GM23338 (cell line): ENCODE data around the gene PDE10A. TPM values are rescaled to one million over a fixed set of nuclear protein-coding genes. Genes with fewer than 3 reads are reported as not detected.

Source experiments
- ATAC-seq: fragments of 200-7000 bp; cut with Tn5 transposase; 3 replicates; pipeline ENCODE4 v1.9.1; 2020
- DNase-seq: peaks from one replicate; pipeline ENCODE4 v3.0.0-alpha.2; 2015; ENCODE audit warnings: low spot score
- H2AFZ ChIP-seq: fragments of 200-600 bp; sonication (generic); 2 replicates; pipeline ENCODE4 v1.8.0; 2016; ENCODE audit warnings: antibody characterized with exemption, mild to moderate bottlenecking, moderate library complexity
- H3F3A ChIP-seq: fragments of 200-600 bp; sonication (generic); replicated peaks from 2 replicates; pipeline ENCODE4 v1.8.0; 2017; ENCODE audit warnings: antibody characterized with exemption, mixed run types, low read depth
- H3K27ac ChIP-seq: fragments of 200-600 bp; sonication (generic); 2 replicates; pipeline ENCODE4 v1.6.1; 2016; ENCODE audit warnings: low read depth
- H3K27me3 ChIP-seq: fragments of 200-600 bp; sonication (generic); 2 replicates; pipeline ENCODE4 v1.8.0; 2016; ENCODE audit warnings: mild to moderate bottlenecking, mixed run types, moderate library complexity; ENCODE audit not compliant: insufficient read depth
- H3K36me3 ChIP-seq: fragments of 200-600 bp; sonication (generic); 2 replicates; pipeline ENCODE4 v1.8.0; 2016; ENCODE audit warnings: mild to moderate bottlenecking; ENCODE audit not compliant: insufficient read depth
- H3K4me1 ChIP-seq: fragments of 200-600 bp; sonication (generic); 2 replicates; pipeline ENCODE4 v1.8.0; 2016; ENCODE audit warnings: mild to moderate bottlenecking, moderate library complexity; ENCODE audit not compliant: insufficient read depth
- H3K4me2 ChIP-seq: fragments of 200-600 bp; sonication (generic); 2 replicates; pipeline ENCODE4 v1.7.1; 2017; ENCODE audit warnings: mixed run types
- H3K4me3 ChIP-seq: fragments of 200-600 bp; sonication (generic); 2 replicates; pipeline ENCODE4 v1.6.1; 2016; ENCODE audit warnings: mixed run types
- H3K79me2 ChIP-seq: fragments of 200-600 bp; sonication (generic); replicated peaks from 2 replicates; pipeline ENCODE4 v1.8.0; 2017; ENCODE audit warnings: mild to moderate bottlenecking; ENCODE audit not compliant: insufficient read depth
- H3K9me2 ChIP-seq: fragments of 200-600 bp; sonication (generic); 2 replicates; pipeline ENCODE4 v1.8.0; 2017; ENCODE audit not compliant: insufficient read depth
- H4K20me1 ChIP-seq: fragments of 200-600 bp; sonication (generic); replicated peaks from 2 replicates; pipeline ENCODE4 v1.8.0; 2017; ENCODE audit warnings: mild to moderate bottlenecking; ENCODE audit not compliant: insufficient read depth
- H3K27ac Mint-ChIP-seq: 2 replicates; pipeline ENCODE4 v1.8.0; 2020; ENCODE audit warnings: inconsistent platforms, mild to moderate bottlenecking, moderate library complexity, mixed read lengths
- H3K27me3 Mint-ChIP-seq: 3 replicates; pipeline ENCODE4 v1.8.0; 2022; ENCODE audit warnings: low read depth, mild to moderate bottlenecking, moderate library complexity, mixed read lengths, inconsistent platforms; ENCODE audit not compliant: insufficient read depth, poor library complexity
- H3K36me3 Mint-ChIP-seq: 3 replicates; pipeline ENCODE4 v1.8.0; 2021; ENCODE audit warnings: low read depth, mild to moderate bottlenecking, inconsistent platforms, moderate library complexity, mixed read lengths
- H3K4me1 Mint-ChIP-seq: 3 replicates; pipeline ENCODE4 v1.8.0; 2020; ENCODE audit warnings: mild to moderate bottlenecking, inconsistent platforms, mixed read lengths
- H3K4me3 Mint-ChIP-seq: 3 replicates; pipeline ENCODE4 v1.8.0; 2021; ENCODE audit warnings: moderate library complexity, mild to moderate bottlenecking, inconsistent platforms, mixed read lengths
- H3K9me3 Mint-ChIP-seq: 3 replicates; pipeline ENCODE4 v1.8.0; 2020; ENCODE audit warnings: moderate library complexity, mild to moderate bottlenecking, inconsistent platforms, mixed read lengths
- CREB1 ChIP-seq: fragments of 250-450 bp; sonication (Bioruptor Pico); IDR thresholded peaks from 2 replicates; pipeline ENCODE4 v1.5.0; 2020; ENCODE audit warnings: low read depth, mild to moderate bottlenecking, moderate library complexity
- CTCF ChIP-seq, 2 experiments: fragments of 200-600 bp in 1 of 2; sonication (generic) in 1 of 2; conservative IDR thresholded peaks; 2 replicates each; pipeline versions ENCODE4 v1.5.1 to v1.6.1; 2016 to 2017; ENCODE audit warnings: antibody characterized with exemption in 2 of 2, low read depth in 2 of 2, mild to moderate bottlenecking in 2 of 2, moderate library complexity in 1 of 2
- EZH2 ChIP-seq: fragments of 200-600 bp; sonication (generic); IDR thresholded peaks from one replicate; pipeline ENCODE4 v1.8.0; 2017; ENCODE audit warnings: antibody characterized with exemption, mild to moderate bottlenecking, low read depth; ENCODE audit not compliant: unreplicated experiment
- EZH2phosphoT487 ChIP-seq: fragments of 200-600 bp; sonication (generic); IDR thresholded peaks from one replicate; pipeline ENCODE4 v1.8.1; 2018; ENCODE audit warnings: antibody characterized with exemption; ENCODE audit not compliant: unreplicated experiment
- JUNB ChIP-seq: IDR thresholded peaks from one replicate; pipeline ENCODE4 v1.6.1; 2016; ENCODE audit warnings: antibody characterized with exemption; ENCODE audit not compliant: unreplicated experiment
- NANOG ChIP-seq: IDR thresholded peaks from 2 replicates; pipeline ENCODE4 v1.6.1; 2016; ENCODE audit warnings: antibody characterized with exemption, borderline replicate concordance
- POLR2AphosphoS5 ChIP-seq: IDR thresholded peaks from 2 replicates; pipeline ENCODE4 v1.6.1; 2016; ENCODE audit warnings: antibody characterized with exemption, low read depth
- REST ChIP-seq: IDR thresholded peaks from one replicate; pipeline ENCODE4 v1.6.1; 2018; ENCODE audit warnings: antibody characterized with exemption; ENCODE audit not compliant: unreplicated experiment
- STAT1 ChIP-seq: IDR thresholded peaks from one replicate; pipeline ENCODE4 v1.6.1; 2016; ENCODE audit warnings: antibody characterized with exemption; ENCODE audit not compliant: unreplicated experiment
- ZNF114 ChIP-seq: fragments of 250-450 bp; sonication (Bioruptor Pico); IDR thresholded peaks from 2 replicates; pipeline ENCODE4 v1.5.0; 2020; ENCODE audit warnings: mild to moderate bottlenecking, moderate library complexity
- ZNF331 ChIP-seq: fragments of 250-450 bp; sonication (Bioruptor Pico); IDR thresholded peaks from 2 replicates; pipeline ENCODE4 v1.5.0; 2020; ENCODE audit warnings: low read depth, mild to moderate bottlenecking, moderate library complexity
- polyA plus RNA-seq: library from polyadenylated mRNA; unstranded; fragments of >200 nt; fragmentation: Nextera tagmentation; extraction: Ambion mirVana; gene quantifications from 2 replicates; pipeline ENCODE4 v1.2.1, GENCODE V29; 2016
- total RNA-seq: library from RNA; depleted of rRNA; stranded (reverse); fragments of >200 nt; shearing (Covaris generic); gene quantifications from 2 replicates; pipeline ENCODE4 v1.2.3, GENCODE V29; 2014
- TF ChIP-seq, protein P1 (sequence below): IDR thresholded peaks from 2 replicates; pipeline ENCODE4 v1.6.1; 2016; ENCODE audit warnings: antibody characterized with exemption
- TF ChIP-seq, protein P2 (sequence below): fragments of 250-450 bp; sonication (Bioruptor Pico); IDR thresholded peaks from 2 replicates; pipeline ENCODE4 v1.5.0; 2020; ENCODE audit warnings: mild to moderate bottlenecking, moderate library complexity

PDE10A gene
- total and polyA plus RNA-seq, 2 experiments from 2014 or later, result 0.50 to 3.9 TPM

DNA sequence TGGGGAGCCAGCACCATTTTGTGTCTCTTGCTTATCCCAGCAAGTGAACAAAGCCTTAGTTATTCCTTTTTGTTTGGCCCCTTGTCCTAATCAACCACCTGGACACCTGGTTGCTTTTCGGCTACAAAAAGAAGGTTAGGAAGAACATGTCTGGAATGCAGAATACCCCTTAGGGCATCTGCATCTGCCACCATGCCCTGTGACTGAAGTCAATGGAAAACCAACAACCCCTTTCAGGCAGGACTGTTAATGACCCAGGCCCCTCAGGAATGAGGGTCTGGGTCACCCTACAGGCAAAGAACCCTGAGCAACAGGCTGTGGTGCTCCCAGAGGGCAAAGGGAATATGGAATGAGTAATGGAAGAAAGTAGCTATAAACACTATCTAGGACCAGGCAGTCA lies 78.5 kb downstream of the PDE10A start:
- Histone ChIP-seq H3F3A (no peaks in the 10 kb centered on the region), H3K4me3 (no peak overlapping the region), H3K4me1 (no peaks in the 10 kb centered on the region), H3K9me2 (no peaks in the 10 kb centered on the region), H3K36me3 (no peaks in the 10 kb centered on the region), H3K27me3 (no peaks in the 10 kb centered on the region), H2AFZ (no peak overlapping the region), H4K20me1 (no peaks in the 10 kb centered on the region), H3K27ac (no peak overlapping the region), H3K4me2 (no peak overlapping the region), H3K79me2 (no peaks in the 10 kb centered on the region)
- H3K27ac Mint-ChIP-seq, result no peak overlapping the region
- 0 out of 3 replicates have a peak, but pooled peaks cover 5% of the 10 kb centered on the region for H3K36me3 Mint-ChIP-seq
- DNase-seq (no peak), ATAC-seq (no peak)
- TF ChIP-seq CREB1 (CRISPR knock-in tag) (no peak), ZNF331 (CRISPR knock-in tag) (no peak), EZH2phosphoT487 (no peak), CTCF (conservative IDR thresholded peaks at IDR 0.05; ENCODE audit: low read depth in 2 of 2) (no peak), STAT1 (no peak), JUNB (no peak), ZNF114 (CRISPR knock-in tag) (no peak), NANOG (no peak), EZH2 (no peak), POLR2AphosphoS5 (no peak), REST (no peak)
- TF ChIP-seq, protein P1, sequence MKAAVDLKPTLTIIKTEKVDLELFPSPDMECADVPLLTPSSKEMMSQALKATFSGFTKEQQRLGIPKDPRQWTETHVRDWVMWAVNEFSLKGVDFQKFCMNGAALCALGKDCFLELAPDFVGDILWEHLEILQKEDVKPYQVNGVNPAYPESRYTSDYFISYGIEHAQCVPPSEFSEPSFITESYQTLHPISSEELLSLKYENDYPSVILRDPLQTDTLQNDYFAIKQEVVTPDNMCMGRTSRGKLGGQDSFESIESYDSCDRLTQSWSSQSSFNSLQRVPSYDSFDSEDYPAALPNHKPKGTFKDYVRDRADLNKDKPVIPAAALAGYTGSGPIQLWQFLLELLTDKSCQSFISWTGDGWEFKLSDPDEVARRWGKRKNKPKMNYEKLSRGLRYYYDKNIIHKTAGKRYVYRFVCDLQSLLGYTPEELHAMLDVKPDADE, result no peak
- TF ChIP-seq, protein P2, sequence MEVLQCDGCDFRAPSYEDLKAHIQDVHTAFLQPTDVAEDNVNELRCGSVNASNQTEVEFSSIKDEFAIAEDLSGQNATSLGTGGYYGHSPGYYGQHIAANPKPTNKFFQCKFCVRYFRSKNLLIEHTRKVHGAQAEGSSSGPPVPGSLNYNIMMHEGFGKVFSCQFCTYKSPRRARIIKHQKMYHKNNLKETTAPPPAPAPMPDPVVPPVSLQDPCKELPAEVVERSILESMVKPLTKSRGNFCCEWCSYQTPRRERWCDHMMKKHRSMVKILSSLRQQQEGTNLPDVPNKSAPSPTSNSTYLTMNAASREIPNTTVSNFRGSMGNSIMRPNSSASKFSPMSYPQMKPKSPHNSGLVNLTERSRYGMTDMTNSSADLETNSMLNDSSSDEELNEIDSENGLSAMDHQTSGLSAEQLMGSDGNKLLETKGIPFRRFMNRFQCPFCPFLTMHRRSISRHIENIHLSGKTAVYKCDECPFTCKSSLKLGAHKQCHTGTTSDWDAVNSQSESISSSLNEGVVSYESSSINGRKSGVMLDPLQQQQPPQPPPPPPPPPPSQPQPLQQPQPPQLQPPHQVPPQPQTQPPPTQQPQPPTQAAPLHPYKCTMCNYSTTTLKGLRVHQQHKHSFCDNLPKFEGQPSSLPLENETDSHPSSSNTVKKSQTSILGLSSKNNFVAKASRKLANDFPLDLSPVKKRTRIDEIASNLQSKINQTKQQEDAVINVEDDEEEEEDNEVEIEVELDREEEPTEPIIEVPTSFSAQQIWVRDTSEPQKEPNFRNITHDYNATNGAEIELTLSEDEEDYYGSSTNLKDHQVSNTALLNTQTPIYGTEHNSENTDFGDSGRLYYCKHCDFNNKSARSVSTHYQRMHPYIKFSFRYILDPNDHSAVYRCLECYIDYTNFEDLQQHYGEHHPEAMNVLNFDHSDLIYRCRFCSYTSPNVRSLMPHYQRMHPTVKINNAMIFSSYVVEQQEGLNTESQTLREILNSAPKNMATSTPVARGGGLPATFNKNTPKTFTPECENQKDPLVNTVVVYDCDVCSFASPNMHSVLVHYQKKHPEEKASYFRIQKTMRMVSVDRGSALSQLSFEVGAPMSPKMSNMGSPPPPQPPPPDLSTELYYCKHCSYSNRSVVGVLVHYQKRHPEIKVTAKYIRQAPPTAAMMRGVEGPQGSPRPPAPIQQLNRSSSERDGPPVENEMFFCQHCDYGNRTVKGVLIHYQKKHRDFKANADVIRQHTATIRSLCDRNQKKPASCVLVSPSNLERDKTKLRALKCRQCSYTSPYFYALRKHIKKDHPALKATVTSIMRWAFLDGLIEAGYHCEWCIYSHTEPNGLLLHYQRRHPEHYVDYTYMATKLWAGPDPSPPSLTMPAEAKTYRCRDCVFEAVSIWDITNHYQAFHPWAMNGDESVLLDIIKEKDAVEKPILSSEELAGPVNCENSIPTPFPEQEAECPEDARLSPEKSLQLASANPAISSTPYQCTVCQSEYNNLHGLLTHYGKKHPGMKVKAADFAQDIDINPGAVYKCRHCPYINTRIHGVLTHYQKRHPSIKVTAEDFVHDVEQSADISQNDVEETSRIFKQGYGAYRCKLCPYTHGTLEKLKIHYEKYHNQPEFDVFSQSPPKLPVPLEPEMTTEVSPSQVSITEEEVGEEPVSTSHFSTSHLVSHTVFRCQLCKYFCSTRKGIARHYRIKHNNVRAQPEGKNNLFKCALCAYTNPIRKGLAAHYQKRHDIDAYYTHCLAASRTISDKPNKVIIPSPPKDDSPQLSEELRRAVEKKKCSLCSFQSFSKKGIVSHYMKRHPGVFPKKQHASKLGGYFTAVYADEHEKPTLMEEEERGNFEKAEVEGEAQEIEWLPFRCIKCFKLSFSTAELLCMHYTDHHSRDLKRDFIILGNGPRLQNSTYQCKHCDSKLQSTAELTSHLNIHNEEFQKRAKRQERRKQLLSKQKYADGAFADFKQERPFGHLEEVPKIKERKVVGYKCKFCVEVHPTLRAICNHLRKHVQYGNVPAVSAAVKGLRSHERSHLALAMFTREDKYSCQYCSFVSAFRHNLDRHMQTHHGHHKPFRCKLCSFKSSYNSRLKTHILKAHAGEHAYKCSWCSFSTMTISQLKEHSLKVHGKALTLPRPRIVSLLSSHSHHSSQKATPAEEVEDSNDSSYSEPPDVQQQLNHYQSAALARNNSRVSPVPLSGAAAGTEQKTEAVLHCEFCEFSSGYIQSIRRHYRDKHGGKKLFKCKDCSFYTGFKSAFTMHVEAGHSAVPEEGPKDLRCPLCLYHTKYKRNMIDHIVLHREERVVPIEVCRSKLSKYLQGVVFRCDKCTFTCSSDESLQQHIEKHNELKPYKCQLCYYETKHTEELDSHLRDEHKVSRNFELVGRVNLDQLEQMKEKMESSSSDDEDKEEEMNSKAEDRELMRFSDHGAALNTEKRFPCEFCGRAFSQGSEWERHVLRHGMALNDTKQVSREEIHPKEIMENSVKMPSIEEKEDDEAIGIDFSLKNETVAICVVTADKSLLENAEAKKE (CRISPR knock-in tag), result no peak
- H3K27me3 Mint-ChIP-seq, result peaks cover 2% of the 10 kb centered on the region
- H3K4me3 Mint-ChIP-seq, result no peak overlapping the region
- peaks cover 6% of the 10 kb centered on the region for H3K4me1 Mint-ChIP-seq
- H3K9me3 Mint-ChIP-seq, result no peaks in the 10 kb centered on the region
